22Rv1 (cell line): Measurements from ENCODE around the gene PMVK.

Source experiments
- H3K27ac ChIP-seq: fragments of 450-650 bp; 2 replicates; pipeline ENCODE4 v1.5.1; 2017
- ZFX ChIP-seq: fragments of 450-650 bp; IDR thresholded peaks from 2 replicates; pipeline ENCODE4 v1.6.1; 2017; ENCODE audit warnings: antibody characterized with exemption, borderline replicate concordance
- TF ChIP-seq, protein P1 (sequence below): fragments of 450-650 bp; IDR thresholded peaks from 2 replicates; pipeline ENCODE4 v1.5.1; 2017; ENCODE audit warnings: mild to moderate bottlenecking

The PMVK gene

DNA sequence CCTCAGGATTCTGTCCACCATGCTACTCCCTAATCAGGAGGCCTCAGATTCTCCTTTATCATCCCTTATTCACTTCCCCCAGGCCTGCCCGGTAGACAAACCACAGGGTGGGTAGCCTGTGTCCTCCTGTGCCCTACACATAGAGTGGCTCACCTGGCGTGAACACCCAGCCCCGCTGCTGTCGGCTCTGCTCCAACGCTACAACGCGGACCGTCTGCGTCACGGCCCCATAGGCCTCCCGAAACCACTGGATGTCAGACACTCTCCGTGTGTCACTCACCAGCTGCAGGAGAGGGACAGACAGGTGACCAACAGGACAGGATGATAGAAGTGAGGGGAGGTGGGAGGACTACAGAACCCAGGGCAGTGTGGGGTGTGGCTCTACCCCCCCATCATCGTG lies 10.3 kb downstream of the PMVK start:
- TF ChIP-seq, protein P1, sequence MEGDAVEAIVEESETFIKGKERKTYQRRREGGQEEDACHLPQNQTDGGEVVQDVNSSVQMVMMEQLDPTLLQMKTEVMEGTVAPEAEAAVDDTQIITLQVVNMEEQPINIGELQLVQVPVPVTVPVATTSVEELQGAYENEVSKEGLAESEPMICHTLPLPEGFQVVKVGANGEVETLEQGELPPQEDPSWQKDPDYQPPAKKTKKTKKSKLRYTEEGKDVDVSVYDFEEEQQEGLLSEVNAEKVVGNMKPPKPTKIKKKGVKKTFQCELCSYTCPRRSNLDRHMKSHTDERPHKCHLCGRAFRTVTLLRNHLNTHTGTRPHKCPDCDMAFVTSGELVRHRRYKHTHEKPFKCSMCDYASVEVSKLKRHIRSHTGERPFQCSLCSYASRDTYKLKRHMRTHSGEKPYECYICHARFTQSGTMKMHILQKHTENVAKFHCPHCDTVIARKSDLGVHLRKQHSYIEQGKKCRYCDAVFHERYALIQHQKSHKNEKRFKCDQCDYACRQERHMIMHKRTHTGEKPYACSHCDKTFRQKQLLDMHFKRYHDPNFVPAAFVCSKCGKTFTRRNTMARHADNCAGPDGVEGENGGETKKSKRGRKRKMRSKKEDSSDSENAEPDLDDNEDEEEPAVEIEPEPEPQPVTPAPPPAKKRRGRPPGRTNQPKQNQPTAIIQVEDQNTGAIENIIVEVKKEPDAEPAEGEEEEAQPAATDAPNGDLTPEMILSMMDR = no peak
- TF ChIP-seq ZFX = no peak
- no peak overlapping the region for H3K27ac ChIP-seq

DNA sequence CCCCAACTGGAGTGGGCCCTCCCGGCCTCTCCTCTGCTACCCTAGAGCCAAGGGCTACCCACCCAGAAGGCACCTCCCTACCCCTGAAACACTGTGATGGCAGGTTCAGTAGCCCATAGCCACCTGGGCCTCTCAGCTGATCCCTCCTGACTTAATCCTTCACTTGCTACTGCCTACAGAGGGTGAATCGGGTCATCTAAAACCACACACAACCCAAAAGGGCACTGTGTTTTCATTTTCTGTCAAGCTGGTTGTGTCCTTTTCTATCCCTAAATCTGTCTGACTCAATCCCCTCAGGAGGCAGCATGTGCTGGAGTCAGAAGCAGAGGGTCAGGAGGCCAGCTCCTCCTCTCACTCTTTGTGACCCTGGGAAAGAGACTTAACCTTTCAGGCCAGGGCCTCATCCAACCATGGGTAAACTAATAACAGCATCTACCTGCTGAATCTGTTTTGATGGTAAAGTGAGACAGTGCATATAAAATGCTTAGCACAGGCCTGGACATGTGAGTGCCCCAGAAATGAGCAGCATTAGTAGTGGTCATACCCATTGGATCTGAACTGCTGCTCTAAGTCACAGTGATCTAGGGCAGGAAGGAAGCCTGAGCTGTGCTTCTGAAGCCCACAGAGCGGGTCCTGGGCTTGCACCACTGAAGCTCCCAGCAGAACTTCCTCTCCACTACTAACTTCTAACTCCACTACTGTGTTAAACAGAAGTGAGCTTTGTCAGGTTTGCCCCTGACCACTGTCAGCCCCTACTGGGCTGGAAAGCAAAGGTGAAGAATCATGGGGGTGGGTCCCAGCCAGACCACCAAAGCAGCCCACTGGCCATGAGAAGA lies 11.0 kb downstream of the PMVK start:
- no peak for TF ChIP-seq ZFX
- TF ChIP-seq, protein P1 = no peak
- H3K27ac ChIP-seq = no peak overlapping the region

DNA sequence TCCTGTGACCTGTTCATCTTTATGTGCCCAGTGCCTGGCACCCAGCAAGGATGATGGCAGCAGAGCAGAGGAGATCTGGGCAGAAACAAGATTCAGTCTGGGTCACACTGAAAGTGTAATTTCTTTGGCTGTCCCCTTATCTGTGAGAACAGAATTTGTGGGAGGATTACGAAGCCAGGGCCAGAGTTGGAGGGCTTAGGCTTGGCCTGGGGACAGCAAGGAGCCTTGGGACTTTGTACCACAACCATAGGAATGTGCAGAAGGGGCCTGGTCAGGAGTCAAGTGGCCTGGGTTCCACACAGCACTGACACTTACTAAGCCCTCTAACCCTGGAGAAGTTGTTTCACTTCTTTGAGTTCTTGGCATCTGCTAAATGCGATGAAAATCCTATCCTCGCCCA lies 12.8 kb downstream of the PMVK start:
- H3K27ac ChIP-seq = no peak overlapping the region
- TF ChIP-seq ZFX = no peak
- TF ChIP-seq, protein P1 = no peak

DNA sequence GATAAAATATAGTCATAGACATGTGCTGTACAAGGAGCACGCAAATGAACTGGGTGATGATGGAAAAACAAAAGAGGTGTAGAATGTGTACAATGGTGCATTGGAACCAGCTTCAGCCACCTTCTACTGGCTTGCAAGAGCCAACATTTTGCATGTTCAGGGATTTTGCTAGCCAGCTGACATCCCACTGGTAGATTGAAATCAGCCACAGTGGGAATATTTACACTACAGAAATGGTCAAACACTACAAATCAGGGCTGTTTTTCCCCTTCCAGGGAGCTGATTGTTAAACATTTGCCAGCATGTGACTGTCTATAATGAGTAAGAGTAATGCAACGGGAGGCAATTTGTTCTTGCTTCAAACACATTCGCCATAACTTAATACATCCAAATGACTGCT lies 23.2 kb downstream of the PMVK start:
- no peak for TF ChIP-seq ZFX
- TF ChIP-seq, protein P1 = no peak

DNA sequence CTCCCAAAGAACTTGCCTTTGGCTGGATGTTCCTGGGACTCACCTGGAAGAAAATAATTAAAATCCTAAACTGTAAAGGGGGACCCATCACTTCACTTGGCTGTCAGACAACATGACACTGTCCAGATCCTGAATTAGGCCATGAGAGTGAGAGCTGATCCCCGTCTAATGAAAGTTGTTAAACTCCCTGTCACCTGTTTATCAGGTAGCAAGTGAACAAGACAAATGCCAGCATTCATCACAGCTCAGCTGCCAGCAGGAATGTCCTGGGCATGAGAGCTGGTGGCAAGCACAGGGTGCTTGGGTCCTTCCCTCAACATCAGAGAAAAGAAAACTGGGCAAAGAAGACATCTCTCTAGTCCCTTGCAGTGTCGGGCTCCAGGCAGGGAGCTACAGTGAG lies 23.8 kb downstream of the PMVK start:
- TF ChIP-seq, protein P1 = no peak
- TF ChIP-seq ZFX = no peak
- no peak overlapping the region for H3K27ac ChIP-seq

More for the DNA sequence above, 23.2 kb downstream of the PMVK start:
- no peak overlapping the region for H3K27ac ChIP-seq

DNA sequence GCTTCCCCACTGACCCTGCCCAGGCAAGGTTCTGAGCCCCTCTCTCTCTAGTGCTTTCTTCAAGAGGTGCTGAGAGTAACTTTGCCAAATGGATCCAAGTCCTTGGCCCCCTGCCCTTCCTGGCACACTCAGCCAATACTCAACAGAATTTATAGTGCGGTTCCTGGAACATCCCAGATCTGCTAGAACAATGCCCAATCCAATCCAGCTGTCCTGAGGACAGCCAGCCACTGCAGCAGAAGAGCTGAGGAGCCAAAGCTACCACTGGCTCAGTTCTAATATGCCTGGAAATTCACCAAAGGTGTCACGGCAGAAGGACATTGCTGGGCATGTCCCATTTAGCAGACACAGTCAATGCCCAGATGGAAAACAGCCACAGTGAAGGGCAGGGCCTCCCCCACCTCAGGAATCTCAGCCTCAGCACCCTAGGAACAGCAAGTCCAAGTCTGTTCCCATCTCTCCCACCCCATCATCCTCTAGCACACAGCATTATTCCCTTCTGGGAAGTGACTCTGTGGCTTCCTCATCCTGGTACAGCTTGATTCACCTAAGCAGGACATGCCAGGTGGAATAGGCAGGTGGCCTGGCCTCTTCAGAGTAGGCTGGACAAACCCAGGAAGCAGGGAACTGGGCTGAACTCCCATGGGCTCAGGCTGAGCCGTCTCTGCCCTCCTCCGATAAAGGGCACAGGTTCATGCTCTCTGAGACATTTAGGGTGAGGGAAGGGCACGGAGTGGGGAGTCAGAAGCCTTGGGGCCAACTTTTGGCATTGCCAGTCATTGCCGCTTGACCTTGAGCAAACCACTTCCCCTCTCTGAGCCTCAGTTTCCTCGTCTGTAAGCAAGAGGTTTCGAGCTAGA lies 24.6 kb downstream of the PMVK start:
- TF ChIP-seq, protein P1 = no peak
- no peak for TF ChIP-seq ZFX
- peak overlapping the region; percentile 23; the same call in 1 of the 2 replicates for H3K27ac ChIP-seq
